NCI-H128 (cell line): ENCODE measurements around the gene SCMH1.

Experiments used
- DNase-seq: peaks from one replicate; lab custom pipeline; 2025; ENCODE audit not compliant: unreplicated experiment; lab: John Stamatoyannopoulos, UW

SCMH1 gene

GRCh38 chr1:41009466-41009865, 232.6 kb downstream of the SCMH1 start:
- no peak for DNase-seq

DNA sequence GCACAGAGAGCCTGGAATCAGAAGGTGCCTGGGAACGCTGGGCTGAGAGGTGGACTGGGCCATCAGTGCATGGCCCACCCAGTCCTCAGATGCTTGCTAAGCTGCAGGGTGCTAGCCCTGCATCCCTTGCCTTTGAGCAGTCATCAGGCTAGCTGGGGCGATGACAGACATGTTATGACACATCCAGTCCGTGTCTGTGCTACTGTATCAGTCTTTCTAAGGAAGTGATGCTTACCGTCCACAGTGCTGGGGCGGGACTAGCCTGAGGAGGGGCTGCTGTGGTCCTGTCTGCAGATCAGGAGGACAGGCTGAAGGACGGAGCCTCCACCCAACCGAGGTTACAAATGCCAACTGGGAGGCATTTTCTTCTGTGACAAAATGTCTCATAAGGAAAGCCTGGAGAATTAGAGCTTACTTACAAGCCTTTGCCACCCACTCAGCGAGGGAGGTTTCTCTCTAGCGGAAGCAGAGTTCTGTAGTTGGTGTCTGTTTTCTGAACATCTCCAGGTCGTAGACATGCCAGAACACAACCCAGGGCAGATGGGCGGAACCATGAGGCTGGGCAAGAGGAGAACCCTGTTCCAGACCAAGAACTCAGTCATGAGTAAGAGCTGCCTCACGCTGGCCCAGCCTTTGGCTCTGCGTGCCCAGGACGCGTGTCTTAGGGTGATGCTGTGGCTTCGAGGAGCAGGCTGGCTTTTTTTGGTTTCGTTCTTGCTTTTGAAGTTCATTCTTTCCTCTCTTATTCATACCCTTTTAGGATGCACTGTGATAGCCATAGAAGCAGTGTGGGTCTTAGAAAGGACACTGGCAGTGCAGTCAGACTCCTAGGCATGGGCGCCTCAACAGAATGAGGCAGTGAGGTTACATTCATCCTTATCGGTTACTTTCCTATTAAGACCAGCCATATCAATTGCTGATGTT, 234.9 kb downstream of the SCMH1 start:
- DNase-seq = no peak

DNA sequence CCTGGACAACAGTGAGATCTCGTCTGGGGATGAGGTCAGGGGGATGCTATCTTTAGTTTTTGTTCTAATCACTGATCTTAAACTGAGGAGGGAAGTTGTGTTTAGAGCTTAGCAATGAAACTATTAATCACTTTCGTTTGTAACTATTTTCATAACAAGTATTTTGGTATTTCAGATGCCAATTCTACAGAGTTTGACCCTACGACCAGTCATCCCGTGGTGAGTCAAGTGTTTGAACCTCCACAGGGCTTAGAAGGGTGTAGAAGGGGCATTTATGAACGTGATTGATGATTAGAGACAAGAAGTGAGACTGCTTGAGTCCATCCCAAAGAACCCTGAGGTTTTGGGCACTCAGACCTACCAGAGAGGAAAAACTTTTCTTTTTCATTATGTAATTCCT, 236.2 kb downstream of the SCMH1 start:
- DNase-seq = no peak

DNA sequence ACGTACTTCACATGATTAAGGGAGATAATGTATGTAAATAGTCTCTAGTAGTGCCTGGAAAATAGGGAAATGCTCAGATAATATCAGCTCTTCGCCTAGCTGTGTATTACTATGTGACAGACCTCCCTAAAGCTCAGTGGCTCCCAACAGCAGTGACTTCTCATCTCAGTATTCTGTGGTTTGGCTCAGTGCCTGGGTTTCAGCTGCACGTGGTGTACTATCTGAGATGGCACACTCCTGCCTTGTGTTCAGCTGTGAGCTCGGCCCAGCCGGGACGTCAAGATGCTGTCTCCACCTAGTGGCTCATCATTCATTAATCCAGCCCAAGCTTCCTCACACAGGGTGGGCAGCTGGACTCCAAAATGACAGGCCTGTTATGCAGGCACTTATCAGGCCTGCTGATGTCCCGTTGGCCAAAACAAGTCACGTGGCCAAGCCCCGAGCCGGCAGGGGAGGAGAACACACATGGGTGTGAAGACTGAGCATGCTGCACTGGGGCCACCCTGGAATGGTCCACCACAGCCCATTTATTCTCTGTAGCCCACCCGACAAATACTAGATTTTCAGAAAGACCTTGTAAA, 238.4 kb downstream of the SCMH1 start:
- DNase-seq = peak; percentile 81

GRCh38 chr1:41003127-41003639, 238.9 kb downstream of the SCMH1 start:
- DNase-seq = no peak

GRCh38 chr1:40998668-40999067, 243.4 kb downstream of the SCMH1 start:
- DNase-seq = no peak

- no peak for DNase-seq
Observed at GRCh38 chr1:40997096-40997495, 245.0 kb downstream of the SCMH1 start.

DNA sequence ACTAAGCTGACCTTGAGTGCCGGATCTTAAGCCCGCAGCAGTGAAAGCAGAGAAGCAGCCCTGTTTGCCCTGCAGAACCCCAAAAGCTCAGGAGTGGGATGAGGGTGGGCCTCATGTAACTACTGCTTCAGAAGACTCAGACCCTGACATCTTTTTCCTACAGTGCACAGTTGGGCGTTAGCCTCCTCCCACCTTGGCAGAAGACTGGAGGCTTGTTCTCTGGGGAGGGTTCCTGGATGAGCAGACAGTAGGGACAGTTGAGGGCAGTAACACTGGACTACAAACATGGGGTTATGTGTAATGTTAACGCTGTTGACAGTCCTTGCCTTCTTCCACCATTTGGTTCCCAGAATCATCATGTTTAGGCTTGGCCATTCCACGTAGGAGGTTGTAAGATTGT, 253.0 kb downstream of the SCMH1 start:
- no peak for DNase-seq

DNA sequence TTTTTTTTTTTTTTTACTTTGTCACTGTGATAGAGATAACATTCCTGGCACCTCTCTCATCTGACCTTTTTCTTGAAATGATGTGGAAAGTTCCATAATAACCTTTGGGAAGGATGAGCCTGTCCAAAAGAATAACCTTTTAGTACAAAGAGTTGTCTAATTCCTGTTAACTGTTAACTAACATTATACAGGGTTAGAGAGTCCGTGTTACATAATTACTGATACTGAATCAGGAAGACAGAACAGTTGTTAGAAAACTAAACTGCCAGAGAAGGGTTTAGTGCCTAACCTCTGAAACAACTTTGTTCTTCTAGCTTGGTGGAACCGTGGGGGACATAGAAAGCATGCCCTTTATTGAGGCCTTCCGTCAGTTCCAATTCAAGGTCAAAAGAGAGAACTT, 253.8 kb downstream of the SCMH1 start:
- DNase-seq = no peak

GRCh38 chr1:40987439-40988276, 254.4 kb downstream of the SCMH1 start:
- DNase-seq = no peak

DNA sequence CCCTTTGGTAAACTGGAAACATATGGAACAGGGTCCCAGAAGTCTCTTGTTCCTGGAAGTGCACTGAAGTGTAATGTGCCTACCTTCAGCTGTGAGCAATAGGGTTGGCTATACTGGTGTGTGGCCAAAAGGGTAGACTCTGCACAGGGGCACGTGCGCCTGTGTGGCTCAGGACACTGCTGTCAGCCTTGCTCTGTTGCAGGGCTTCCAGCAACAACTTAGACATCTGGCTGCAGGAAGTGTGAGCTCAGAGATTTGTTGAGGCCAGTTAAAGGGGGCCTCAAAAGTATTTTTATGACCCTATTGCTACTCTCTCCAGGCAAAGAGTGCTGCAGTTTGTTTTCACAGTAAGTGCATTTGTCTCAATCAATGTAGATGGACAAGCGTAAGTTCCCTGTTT, 255.2 kb downstream of the SCMH1 start:
- DNase-seq = no peak

GRCh38 chr1:40986328-40986783, 255.8 kb downstream of the SCMH1 start:
- no peak for DNase-seq

DNA sequence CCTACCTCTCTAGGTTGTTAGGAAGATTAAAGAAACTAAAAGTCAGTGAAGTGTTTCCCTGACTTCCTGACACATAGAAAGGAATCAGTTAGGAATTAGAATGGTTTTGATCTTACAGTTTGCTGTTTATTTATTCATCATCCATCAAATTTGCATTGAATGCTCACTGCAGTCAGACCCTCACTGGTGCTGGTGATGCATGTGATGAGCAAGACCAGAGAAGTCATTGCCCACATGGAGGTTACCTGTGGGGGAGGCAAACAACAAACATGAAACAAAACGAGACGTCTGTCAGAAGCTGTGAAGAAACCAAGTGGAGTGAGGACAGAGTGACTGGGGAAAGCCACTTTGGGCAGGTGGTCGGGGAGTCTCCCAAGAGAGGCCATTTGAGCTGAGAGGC, 256.2 kb downstream of the SCMH1 start:
- no peak for DNase-seq

DNA sequence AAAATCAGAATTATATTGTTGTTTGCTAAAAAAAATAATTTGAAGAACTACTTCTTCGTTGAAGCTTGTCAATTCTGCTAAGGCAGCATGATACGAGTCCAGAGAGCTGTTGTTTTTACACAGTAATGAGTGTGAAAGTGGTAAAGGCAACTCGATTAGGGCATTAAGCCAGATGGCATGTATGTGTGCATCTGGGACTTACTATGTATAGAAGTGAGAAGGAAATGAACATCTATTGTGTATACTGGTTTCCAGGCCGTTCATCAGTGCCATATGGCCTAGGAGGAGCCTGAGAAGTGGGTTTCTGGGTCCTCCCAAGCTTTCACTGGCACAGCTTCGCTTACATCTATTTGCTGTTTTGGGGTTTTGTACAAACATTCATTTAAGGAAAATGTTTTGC, 256.9 kb downstream of the SCMH1 start:
- DNase-seq = no peak

DNA sequence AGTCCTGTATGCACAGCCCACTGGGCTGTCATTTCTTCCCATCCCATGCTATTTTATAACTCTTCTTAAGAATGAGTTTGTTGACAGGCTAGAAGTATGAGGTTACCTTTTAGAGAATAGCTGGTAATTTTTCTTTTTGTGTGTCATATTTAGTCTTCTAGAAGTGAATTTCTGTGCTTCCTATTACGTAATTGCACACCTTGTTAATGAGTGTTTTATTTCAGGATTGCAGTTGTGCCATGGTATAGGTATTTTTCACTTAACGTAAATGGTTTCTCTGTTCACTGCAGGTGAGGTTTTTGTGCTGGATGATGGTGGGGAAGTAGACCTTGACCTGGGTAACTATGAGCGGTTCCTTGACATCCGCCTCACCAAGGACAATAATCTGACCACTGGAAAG, 257.6 kb downstream of the SCMH1 start:
- DNase-seq = no peak

GRCh38 chr1:40984066-40984465, 258.0 kb downstream of the SCMH1 start:
- DNase-seq = no peak

- no peak for DNase-seq
Observed at GRCh38 chr1:40983286-40983685, 258.8 kb downstream of the SCMH1 start.

- DNase-seq = no peak
Observed at GRCh38 chr1:40982721-40983120, 259.4 kb downstream of the SCMH1 start.

GRCh38 chr1:40981691-40982448, 260.2 kb downstream of the SCMH1 start:
- DNase-seq = no peak

- no peak for DNase-seq
Observed at GRCh38 chr1:40980453-40981121, 261.5 kb downstream of the SCMH1 start.
